ENCODE results near the gene LAMA5. TPM values are rescaled to one million over a fixed set of nuclear protein-coding genes. Genes with fewer than 3 reads are reported as not detected.

LAMA5 gene
- total and polyA plus RNA-seq, 2 of the 8 experiments (the other 6 are each of a cell fraction or from before 2014, with no cell fraction given), result 34.4 to 225 TPM

DNA sequence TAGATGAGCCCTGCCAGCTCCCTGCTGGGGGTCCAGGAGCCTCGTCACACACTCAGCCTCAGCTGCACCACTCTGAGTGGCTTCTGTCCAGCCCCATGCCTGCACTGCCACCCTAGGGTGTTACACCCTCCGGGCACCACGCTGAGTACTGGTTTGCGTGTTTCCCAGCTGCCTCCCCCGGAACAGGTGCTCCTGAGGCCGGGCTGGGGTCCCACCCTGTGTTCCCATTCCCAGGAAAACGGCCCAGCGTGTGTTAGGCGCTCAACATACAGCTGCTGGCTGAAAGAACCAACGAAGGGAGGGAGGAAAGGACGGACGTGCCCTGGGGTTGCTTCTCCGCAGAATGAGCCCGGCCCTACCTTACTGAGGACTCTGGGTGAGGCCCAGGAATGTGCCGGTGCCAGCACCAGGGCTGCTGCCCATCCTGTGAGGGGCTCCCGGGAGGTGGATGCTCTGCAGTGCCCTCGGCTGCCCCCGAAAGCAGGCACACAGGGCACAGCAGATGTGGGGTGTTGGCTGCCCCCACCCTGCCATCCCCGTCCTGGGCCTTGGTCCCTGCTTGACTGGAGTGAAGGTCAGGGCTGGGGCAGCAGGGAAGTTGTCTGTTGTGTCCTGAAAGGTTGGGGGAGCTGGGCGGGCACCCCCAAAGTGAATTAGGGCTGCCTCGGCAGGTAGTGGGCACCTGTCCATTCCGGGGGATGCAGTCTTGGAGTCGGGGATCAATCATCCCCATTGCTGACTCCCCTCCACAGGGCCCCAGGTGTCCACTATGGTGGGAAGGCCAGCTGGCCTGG lies 16.3 kb downstream of the LAMA5 start:
- Histone ChIP-seq H3K4me2 (ENCODE audit: insufficient read depth in 1 of 2, low read depth in 2 of 2, low read length in 2 of 2) (no peak overlapping the region), H2BK120ac (replicated peaks; ENCODE audit: low read depth, low read length) (no peak overlapping the region), H3K36me3 (ENCODE audit: control insufficient read depth in 2 of 4, insufficient read depth in 4 of 4, low read length in 3 of 4) (peaks cover 22 to 52% (median 47%) of the 10 kb centered on the region in 4 experiments; a peak in 7 of 8 replicates), H4K91ac (replicated peaks; ENCODE audit: insufficient read length, low read length) (no peak overlapping the region), H4K8ac (ENCODE audit: extremely low read depth, insufficient read depth, low read length) (peak overlapping the region; percentile 43; the same call in 1 of the 2 replicates), H3K9me3 (ENCODE audit: insufficient read depth in 2 of 2, low read depth in 1 of 2, low read length in 1 of 2) (peaks cover 0 to 3% of the 10 kb centered on the region in 2 experiments; a peak in 2 of 4 replicates), H3K27me3 (replicated peaks in 1 of 4; ENCODE audit: control insufficient read depth in 3 of 4, extremely low read depth in 1 of 4, insufficient read depth in 3 of 4, low read length in 3 of 4) (no peaks in the 10 kb centered on the region), H2AFZ (ENCODE audit: low read length) (no peak overlapping the region), H3K27ac (ENCODE audit: low read depth, low read length) (no peak overlapping the region), H3K14ac (ENCODE audit: insufficient read length) (no peak overlapping the region), H3K79me1 (ENCODE audit: low read depth, low read length) (peaks cover 15% of the 10 kb centered on the region), H2BK15ac (ENCODE audit: low read length) (no peak overlapping the region), H3K4me1 (replicated peaks in 1 of 4; ENCODE audit: control insufficient read depth in 3 of 4, insufficient read depth in 4 of 4, low read length in 3 of 4) (peaks cover 0 to 18% (median 16%) of the 10 kb centered on the region in 4 experiments; a peak in 6 of 7 replicates), H2BK5ac (ENCODE audit: low read depth, low read length) (peak overlapping the region; percentile 30; the same call in 1 of the 2 replicates), H4K5ac (ENCODE audit: insufficient read length, low read depth, low read length) (no peak overlapping the region), H3K79me2 (ENCODE audit: control insufficient read depth in 1 of 2, insufficient read depth in 2 of 2, low read length in 2 of 2) (peaks cover 10 to 24% of the 10 kb centered on the region in 2 experiments; a peak in 3 of 4 replicates), H3K4me3 (ENCODE audit: extremely low read depth in 1 of 4, insufficient read depth in 2 of 4, low read depth in 3 of 4, low read length in 4 of 4) (no peak overlapping the region), H3K23me2 (ENCODE audit: low read depth, low read length) (no peaks in the 10 kb centered on the region; the same call in 1 of the 2 replicates), H2BK20ac (ENCODE audit: low read length) (no peak overlapping the region), H3K9ac (replicated peaks in 1 of 4; ENCODE audit: extremely low read depth in 1 of 4, low read depth in 3 of 4, low read length in 3 of 4) (no peak overlapping the region), H2BK12ac (ENCODE audit: low read depth, low read length) (no peak overlapping the region), H3K4ac (replicated peaks; ENCODE audit: insufficient read length, low read depth, low read length) (no peak overlapping the region), H3K56ac (replicated peaks; ENCODE audit: insufficient read length, low read depth, low read length) (no peak overlapping the region), H2AK5ac (ENCODE audit: low read depth, low read length) (no peak overlapping the region), H3K23ac (ENCODE audit: insufficient read length) (no peak overlapping the region), H4K20me1 (replicated peaks in 1 of 2; ENCODE audit: control insufficient read depth in 1 of 2, insufficient read depth in 2 of 2, low read length in 2 of 2) (peaks cover 0 to 16% of the 10 kb centered on the region in 2 experiments), H3K18ac (ENCODE audit: extremely low read depth, low read length) (no peak overlapping the region)
- CTCF ChIA-PET (ENCODE audit: partially characterized antibody), result interaction anchor here (0.9 to 2.7 kb wide), 7 partner anchors 10 to 44 kb away, joined by 3 to 13 read pairs (median 5); no protein-coding TSS in a partner anchor
- WGBS, 2 experiments (ENCODE audit: extremely low coverage in 1 of 2, insufficient coverage in 1 of 2, insufficient read length in 1 of 2, insufficient replicate concordance in 2 of 2, low coverage in 1 of 2, low lambda C conversion rate in 2 of 2, missing lambda C conversion rate in 1 of 2), result 91% methylated on average over 22 of the region's 23 CpGs; no CpG with 5 or more reads in 1 of the 2 experiments
- FAIRE-seq, result no peak
- DNase-seq (ENCODE audit: low read depth in 1 of 2, low spot score in 2 of 2), result no peak
- POLR2A ChIA-PET (ENCODE audit: partially characterized antibody), result interaction anchor here (0.8 to 12.3 kb wide), 7 partner anchors 8 to 45 kb away, joined by 3 to 114 read pairs (median 3); partner anchors contain the start of gene LAMA5
- no peak for TF ChIP-seq SIRT6 (IDR thresholded peaks at IDR 0.05; ENCODE audit: low read length)
- TF ChIP-seq EZH2 (IDR thresholded peaks at IDR 0.05; ENCODE audit: low read depth, low read length, severe bottlenecking), result no peak
- no peak for TF ChIP-seq RAD21 (IDR thresholded peaks at IDR 0.05 in 1 of 2, conservative IDR thresholded peaks at IDR 0.05 in 1 of 2; ENCODE audit: low read depth in 2 of 2, low read length in 2 of 2)
- TF ChIP-seq EP300 (IDR thresholded peaks at IDR 0.05; ENCODE audit: borderline replicate concordance in 1 of 2, low read depth in 2 of 2, low read length in 2 of 2), result no peak
- TF ChIP-seq RBBP5 (IDR thresholded peaks at IDR 0.05; ENCODE audit: borderline replicate concordance, low read depth, low read length), result no peak
- no peak for TF ChIP-seq BRCA1 (IDR thresholded peaks at IDR 0.05; ENCODE audit: low read depth, low read length)
- TF ChIP-seq HDAC2 (IDR thresholded peaks at IDR 0.05; ENCODE audit: borderline replicate concordance in 1 of 2, low read depth in 2 of 2, low read length in 2 of 2), result no peak
- TF ChIP-seq, protein P1, sequence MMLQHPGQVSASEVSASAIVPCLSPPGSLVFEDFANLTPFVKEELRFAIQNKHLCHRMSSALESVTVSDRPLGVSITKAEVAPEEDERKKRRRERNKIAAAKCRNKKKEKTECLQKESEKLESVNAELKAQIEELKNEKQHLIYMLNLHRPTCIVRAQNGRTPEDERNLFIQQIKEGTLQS (IDR thresholded peaks at IDR 0.05; ENCODE audit: insufficient read depth, low read depth, low read length), result no peak
- no peak for TF ChIP-seq SAP30 (IDR thresholded peaks at IDR 0.05; ENCODE audit: insufficient read depth, insufficient replicate concordance, low read length)

Data from H1 (cell line).